NOMO-1 treated with DMSO at 0.1 percent for 48 hours (cell line): Measurements from ENCODE around the gene CABLES1.
A peak's percentile ranks its signal among the peaks of the same experiment; 100 is the strongest.
"Not testable (repeated sequence)": the region's sequence is repeated elsewhere in the genome, so short reads cannot be mapped to it uniquely, and the experiment has no call there.

Experiments
- DNase-seq: peaks from one replicate; lab custom pipeline; 2025; ENCODE audit not compliant: unreplicated experiment; lab: John Stamatoyannopoulos, UW

The CABLES1 gene

DNA sequence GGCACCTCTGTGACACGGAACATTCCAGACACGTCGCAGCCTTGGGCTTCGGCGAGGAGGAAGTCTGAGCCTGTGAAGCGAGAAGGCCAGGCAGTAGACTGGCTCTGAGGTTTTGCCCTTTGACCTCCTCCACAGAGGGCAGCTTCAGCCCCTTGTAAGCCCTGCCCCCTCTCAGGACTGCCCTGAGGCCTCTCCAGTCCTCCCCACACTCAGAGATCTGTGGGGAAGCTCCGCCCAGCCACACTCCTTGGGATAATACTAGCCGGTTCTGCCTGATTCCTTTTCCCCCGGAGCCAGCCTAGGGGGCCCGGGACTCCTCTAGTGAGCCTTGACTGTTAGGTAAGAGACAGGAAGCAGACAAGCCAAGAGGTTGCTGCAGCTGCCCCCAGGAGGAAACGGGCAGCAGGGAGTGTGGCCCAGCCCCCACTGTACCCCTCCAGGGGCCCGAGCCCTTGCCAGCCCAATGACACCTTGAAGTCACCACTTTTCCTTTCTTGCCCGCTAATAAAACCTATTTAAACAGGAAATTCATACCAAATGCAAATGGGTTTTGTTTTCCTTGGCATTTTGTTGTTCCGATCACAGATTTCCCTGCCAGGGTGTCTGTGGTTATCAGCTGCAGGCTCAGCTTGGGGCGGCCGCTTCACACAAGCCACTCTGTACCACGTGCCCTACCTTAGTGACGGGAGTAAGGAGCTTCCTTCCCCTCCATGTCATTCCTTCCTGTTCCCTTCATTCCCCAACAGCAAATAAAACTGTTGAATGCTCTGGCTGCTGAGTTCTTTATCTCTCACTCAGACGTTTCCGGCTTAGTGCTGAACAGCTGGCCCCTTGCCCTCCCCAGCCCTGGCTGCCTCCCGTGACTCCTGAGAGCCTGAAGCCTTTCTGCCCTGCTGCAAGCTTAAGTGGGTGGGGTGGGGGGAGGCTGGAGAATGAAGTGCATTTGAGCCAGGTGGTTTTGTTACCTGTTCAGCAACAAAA, 124.7 kb downstream of the CABLES1 start:
- peak; percentile 15 for DNase-seq

- DNase-seq = no peak
Measured at GRCh38 chr18:23260926-23261590, 125.8 kb downstream of the CABLES1 start.

GRCh38 chr18:23263551-23264235, 128.4 kb downstream of the CABLES1 start:
- DNase-seq = no peak

DNA sequence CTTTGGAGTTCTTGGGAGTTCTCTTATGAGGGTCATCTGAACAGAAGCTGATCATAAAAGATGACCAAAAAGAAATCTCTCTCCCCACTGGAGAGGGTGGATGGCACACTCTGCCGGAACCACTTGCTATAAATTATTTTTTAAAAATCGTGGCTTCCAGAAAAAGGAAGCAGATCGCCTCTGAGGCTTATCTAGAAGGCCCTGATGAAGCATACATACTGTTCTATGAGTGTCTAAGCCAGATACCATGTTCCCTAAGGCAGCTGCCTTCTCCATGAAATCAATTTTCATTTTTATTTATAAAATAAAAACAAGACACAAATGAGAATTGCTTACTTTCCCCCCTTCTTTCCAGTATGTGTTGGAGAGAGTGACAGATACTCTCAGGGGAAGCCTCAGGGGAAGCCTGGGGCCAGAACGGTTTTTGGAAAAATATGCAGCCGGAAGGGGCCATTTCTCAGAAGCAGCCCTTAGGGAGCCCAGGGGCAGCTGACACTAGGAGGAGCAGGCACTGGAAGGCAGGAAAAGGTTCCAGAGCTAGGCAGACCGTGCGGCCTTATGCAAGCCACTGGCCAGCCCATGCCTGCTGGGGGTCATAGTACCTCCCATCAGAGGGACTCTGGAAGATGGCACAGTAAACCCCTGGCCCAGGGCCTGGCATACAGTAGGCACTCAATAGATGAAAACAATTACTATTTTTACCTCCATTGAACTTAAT, 130.6 kb downstream of the CABLES1 start:
- DNase-seq = no peak

- no peak for DNase-seq
Measured at GRCh38 chr18:23266717-23267446, 131.6 kb downstream of the CABLES1 start.

- no peak for DNase-seq
Measured at GRCh38 chr18:23267447-23267776, 132.1 kb downstream of the CABLES1 start.

GRCh38 chr18:23268641-23269040, 133.4 kb downstream of the CABLES1 start:
- no peak for DNase-seq

DNA sequence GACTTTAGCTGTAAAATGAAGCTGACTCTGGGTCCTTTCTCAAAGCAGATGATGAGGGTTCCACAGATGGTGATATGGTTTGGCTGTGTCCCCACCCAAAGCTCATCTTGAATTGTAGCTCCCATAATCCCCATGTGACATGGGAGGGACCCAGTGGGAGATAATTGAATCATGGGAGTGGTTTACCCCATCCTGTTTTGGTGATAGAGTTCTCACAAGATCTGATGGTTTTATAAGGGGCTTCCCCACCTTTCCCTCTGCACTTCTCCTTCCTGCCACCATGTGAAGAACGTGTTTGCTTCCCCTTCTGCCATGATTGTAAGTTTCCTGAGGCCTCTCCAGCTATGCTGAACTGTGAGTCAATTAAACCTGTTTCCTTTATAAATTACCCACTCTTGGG, 133.8 kb downstream of the CABLES1 start:
- DNase-seq = not testable (repeated sequence)

- no peak for DNase-seq
Measured at GRCh38 chr18:23269928-23270327, 134.6 kb downstream of the CABLES1 start.

DNA sequence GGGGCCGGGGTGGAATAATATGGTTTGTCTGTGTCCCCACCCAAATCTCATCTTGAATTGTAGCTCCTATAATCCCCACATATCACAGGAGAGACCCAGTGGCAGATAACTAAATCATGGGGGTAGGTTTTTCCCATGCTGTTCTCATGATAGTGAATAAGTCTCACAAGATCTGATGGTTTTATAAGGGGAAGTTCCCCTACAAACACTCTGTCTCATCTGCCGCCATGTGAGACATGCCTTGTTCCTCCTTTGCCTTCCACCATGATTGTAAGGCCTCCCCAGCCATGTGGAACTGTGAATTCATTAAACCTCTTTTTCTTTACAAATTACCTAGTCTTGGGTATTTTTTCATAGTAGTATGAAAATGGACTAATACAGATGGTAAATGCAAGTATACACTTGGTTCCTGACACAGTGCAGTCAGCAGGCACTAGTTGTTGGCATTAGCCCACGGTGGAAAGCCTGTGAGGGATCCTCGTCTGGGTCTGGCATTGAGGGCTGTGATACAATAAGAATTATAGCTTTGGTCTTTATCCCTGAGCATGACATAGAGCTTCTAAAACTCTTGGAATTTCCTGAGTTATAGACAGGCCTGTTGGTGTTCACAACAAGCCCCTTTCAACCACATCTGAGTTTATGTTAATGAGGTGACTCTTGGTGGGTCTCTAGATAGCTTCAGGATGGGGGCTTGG, 135.8 kb downstream of the CABLES1 start:
- DNase-seq = no peak

GRCh38 chr18:23272498-23273232, 137.4 kb downstream of the CABLES1 start:
- no peak for DNase-seq

DNA sequence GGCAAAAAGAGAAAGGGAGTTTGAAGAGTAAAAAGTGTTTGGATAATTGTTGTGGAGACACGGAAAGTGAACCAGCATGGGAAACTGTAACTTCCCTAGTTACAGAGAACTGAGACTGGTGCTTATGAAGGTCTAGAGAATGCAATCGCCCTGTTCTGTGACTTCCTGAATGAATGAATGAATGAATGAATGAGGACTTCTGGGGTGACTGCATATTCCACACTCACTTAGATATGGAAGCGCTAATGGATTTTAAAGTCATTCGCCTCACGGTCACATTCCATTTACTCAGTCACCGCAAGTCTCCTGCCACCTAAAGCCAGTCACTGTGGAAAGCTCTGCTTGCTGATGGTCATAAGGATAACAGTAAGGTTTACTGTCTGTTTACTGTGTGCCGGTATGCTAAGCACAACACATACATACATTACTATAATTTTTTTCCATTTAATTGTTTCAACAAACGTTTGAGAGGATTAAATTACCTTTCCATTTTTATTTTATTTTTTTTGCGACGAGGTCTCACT, 138.2 kb downstream of the CABLES1 start:
- no peak for DNase-seq

DNA sequence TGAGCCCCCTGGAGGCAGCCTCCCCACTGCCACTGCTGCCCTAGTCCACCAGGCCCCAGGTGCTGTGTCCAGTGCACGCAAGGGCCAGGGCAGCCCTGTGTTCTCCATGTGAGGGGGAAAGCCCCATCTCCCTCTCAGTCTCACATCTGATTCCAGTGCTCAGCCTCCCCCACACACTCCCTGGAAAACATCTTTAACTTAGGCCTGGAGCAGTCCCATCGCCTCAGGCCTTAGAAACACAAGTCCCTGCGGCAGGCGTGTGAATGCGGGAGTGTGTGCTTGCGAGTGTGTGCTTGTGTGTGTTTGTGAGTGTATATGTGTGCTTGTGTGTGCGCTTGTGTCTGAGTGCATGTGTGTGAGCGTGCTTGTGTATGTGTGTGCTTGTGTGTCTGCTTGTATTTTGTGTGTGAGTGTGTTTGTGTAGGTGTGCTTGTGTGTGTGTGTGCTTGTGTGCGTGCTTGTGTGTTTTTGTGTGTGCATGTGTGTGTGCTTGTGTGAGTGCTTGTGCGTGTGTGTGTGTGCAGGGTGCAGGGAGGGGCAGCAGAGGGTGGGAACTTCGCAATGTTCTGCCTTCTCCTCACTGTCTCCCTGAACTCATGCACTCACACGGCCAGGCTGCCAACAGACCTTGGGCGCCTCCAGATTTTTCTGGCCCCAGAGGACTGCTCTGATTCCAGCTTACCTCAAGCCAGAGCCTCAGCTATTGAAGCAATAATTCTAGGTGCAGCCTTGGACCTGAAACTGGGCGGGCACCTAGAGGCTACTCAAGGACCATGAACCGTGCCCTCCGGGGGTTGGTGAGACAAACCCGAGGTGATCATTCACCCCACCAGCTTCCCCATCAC, 139.6 kb downstream of the CABLES1 start:
- no peak for DNase-seq

DNA sequence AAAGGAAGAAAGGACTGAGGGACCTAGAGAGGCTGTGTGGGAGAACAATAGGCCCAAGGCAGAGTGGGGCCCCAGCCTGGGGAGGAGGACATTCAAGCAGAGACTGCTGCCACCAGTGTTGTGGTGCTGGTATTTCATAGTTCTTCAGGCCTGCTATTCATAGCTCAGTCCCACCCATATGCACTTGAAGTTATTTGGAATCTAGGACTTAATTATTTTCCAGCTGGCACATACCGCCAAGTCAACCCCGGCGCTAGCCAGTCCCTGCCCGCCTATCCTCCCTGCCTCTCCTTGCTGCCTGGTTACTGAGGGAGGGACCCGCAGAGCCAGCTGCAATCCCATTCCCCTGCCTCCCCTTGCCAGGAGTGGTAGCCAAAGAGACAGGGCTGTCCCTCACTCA, 141.2 kb downstream of the CABLES1 start:
- no peak for DNase-seq

DNA sequence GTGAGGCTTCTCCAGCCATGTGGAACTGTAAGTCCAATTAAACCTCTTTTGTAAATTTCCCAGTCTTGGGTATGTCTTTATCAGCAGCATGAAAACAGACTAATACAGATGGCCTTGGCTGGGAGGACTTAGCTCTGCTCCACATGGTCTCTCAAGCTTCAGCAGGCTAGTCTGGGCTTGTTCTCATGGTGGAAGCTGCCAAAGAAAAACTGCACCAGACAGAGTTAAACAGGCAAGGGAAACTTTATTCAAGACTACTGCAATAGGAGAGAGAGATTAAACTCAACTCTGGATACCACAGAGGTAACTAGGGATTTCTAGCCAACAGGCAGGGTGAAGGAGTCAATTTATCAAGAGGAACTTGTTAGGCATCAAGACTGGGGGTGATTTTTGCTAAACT, 142.1 kb downstream of the CABLES1 start:
- DNase-seq = no peak

DNA sequence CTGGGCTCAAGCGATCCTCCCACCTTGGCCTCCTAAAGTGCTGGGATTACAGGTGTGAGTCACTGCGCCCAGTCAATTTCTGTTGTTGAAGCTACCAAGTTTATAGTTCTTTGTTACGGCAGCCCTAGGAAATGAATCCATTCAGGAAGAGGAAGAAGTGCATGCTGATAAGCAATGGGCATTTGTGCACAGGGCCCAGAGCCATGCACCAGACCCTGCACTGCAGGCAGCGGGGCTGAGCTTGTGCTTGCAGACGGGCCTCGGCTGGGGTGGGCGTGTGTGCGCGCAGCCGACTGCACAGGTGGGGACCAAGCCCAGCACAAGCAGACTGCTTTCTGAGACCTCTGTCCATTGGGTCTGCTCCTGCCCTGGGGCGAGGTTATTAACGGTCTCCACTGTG, 144.6 kb downstream of the CABLES1 start:
- DNase-seq = no peak

DNA sequence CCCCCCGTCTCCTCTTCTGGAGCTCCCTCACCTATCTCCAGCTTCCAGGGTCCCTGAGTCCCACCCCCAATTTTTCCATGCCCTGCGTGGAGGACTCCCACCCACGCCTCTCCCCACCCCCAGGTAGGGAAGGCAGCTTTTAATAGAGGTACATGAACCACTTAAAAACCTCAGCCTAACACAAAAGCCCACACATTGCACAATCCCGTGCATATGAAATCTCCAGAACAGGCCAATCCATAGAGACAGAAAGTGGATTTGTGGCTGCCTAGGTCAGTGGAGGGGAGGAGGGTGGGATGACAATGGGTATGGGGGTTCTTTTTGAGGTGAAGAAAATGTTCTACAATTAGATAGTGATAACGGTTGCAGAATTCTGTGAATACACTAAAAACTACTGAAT, 145.6 kb downstream of the CABLES1 start:
- no peak for DNase-seq
